Measurements from ENCODE around the gene HDGF.
"Not testable (repeated sequence)": the region's sequence is repeated elsewhere in the genome, so short reads cannot be mapped to it uniquely, and the experiment has no call there.

HDGF gene

GRCh38 chr1:156766298-156767100, 15.0 kb upstream of the HDGF start:
- DNase-seq = no peak

- DNase-seq = peak; percentile 57 to 67 (median 61)
Observed at GRCh38 chr1:156765666-156766065, 14.2 kb upstream of the HDGF start.

- DNase-seq = not testable (repeated sequence)
Observed at GRCh38 chr1:156765136-156765535, 13.7 kb upstream of the HDGF start.

- no peak for DNase-seq
Observed at GRCh38 chr1:156760796-156761104, 9.3 kb upstream of the HDGF start.

- DNase-seq = no peak
Observed at GRCh38 chr1:156760092-156760795, 8.8 kb upstream of the HDGF start.

- not testable (repeated sequence) for DNase-seq
Observed at GRCh38 chr1:156757572-156758253, 6.2 kb upstream of the HDGF start.

GRCh38 chr1:156756355-156756754, 4.9 kb upstream of the HDGF start:
- no peak for DNase-seq

- no peak for DNase-seq
Observed at GRCh38 chr1:156755527-156755950, 4.1 kb upstream of the HDGF start.

GRCh38 chr1:156754219-156754618, 2.7 kb upstream of the HDGF start:
- no peak for DNase-seq

- no peak for DNase-seq
Observed at GRCh38 chr1:156752843-156753482, 1.5 kb upstream of the HDGF start.

GRCh38 chr1:156751757-156752481, 444 bp upstream of the HDGF start:
- DNase-seq = peak; percentile 93 to 97 (median 96)

- peak in 2 of 3 donors; percentile 48 to 68 for DNase-seq
Observed at GRCh38 chr1:156750711-156751450, 594 bp downstream of the HDGF start.

GRCh38 chr1:156750191-156750672, 1.2 kb downstream of the HDGF start:
- DNase-seq = peak; percentile 31 to 50 (median 48)

GRCh38 chr1:156749419-156750118, 1.9 kb downstream of the HDGF start:
- DNase-seq = peak in 1 of 3 donors; percentile 40

GRCh38 chr1:156748670-156749418, 2.6 kb downstream of the HDGF start:
- peak; percentile 89 to 95 (median 91) for DNase-seq

- no peak for DNase-seq
Observed at GRCh38 chr1:156747742-156748669, 3.5 kb downstream of the HDGF start.

GRCh38 chr1:156746728-156747631, 4.5 kb downstream of the HDGF start:
- peak; percentile 65 to 86 (median 71) for DNase-seq

GRCh38 chr1:156746406-156746727, 5.1 kb downstream of the HDGF start:
- DNase-seq = no peak
